ENCODE results near the gene HSPA12A. TPM values are rescaled to one million over a fixed set of nuclear protein-coding genes. Genes with fewer than 3 reads are reported as not detected.

The HSPA12A gene, protein sequence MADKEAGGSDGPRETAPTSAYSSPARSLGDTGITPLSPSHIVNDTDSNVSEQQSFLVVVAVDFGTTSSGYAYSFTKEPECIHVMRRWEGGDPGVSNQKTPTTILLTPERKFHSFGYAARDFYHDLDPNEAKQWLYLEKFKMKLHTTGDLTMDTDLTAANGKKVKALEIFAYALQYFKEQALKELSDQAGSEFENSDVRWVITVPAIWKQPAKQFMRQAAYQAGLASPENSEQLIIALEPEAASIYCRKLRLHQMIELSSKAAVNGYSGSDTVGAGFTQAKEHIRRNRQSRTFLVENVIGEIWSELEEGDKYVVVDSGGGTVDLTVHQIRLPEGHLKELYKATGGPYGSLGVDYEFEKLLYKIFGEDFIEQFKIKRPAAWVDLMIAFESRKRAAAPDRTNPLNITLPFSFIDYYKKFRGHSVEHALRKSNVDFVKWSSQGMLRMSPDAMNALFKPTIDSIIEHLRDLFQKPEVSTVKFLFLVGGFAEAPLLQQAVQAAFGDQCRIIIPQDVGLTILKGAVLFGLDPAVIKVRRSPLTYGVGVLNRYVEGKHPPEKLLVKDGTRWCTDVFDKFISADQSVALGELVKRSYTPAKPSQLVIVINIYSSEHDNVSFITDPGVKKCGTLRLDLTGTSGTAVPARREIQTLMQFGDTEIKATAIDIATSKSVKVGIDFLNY
- polyA plus RNA-seq (ENCODE audit: insufficient read length in 3 of 3) = 10 to 100 TPM; 32.7 to 56.5 (median 48.7) TPM
- long read RNA-seq, donor 1, full-length matches to known transcripts = 3 of 3 reads
- long read RNA-seq, donor 1, partial matches to known transcripts = 0 of 3 reads
- long read RNA-seq, donor 1, other reads (novel, unspliced or antisense) = 0 of 3 reads
- long read RNA-seq, donor 2, full-length matches to known transcripts = 5 of 5 reads
- long read RNA-seq, donor 2, partial matches to known transcripts = 0 of 5 reads
- long read RNA-seq, donor 2, other reads (novel, unspliced or antisense) = 0 of 5 reads
- long read RNA-seq, donor 3, full-length matches to known transcripts = 4 of 4 reads
- long read RNA-seq, donor 3, partial matches to known transcripts = 0 of 4 reads
- long read RNA-seq, donor 3, other reads (novel, unspliced or antisense) = 0 of 4 reads
- long read RNA-seq, donor 4, full-length matches to known transcripts = 4 of 4 reads
- long read RNA-seq, donor 4, partial matches to known transcripts = 0 of 4 reads
- long read RNA-seq, donor 4, other reads (novel, unspliced or antisense) = 0 of 4 reads
- long read RNA-seq, donor 5, full-length matches to known transcripts = 2 of 2 reads
- long read RNA-seq, donor 5, partial matches to known transcripts = 0 of 2 reads
- long read RNA-seq, donor 5, other reads (novel, unspliced or antisense) = 0 of 2 reads
- long read RNA-seq, donor 6, full-length matches to known transcripts = 3 of 3 reads
- long read RNA-seq, donor 6, partial matches to known transcripts = 0 of 3 reads
- long read RNA-seq, donor 6, other reads (novel, unspliced or antisense) = 0 of 3 reads
- long read RNA-seq, donor 7, full-length matches to known transcripts = 9 of 49 reads
- long read RNA-seq, donor 7, partial matches to known transcripts = 40 of 49 reads
- long read RNA-seq, donor 7, other reads (novel, unspliced or antisense) = 0 of 49 reads
- long read RNA-seq, donor 8, full-length matches to known transcripts = 2 of 2 reads
- long read RNA-seq, donor 8, partial matches to known transcripts = 0 of 2 reads
- long read RNA-seq, donor 8, other reads (novel, unspliced or antisense) = 0 of 2 reads
- long read RNA-seq, donor 9, full-length matches to known transcripts = 4 of 4 reads
- long read RNA-seq, donor 9, partial matches to known transcripts = 0 of 4 reads
- long read RNA-seq, donor 9, other reads (novel, unspliced or antisense) = 0 of 4 reads
- long read RNA-seq, donor 10, full-length matches to known transcripts = 3 of 3 reads
- long read RNA-seq, donor 10, partial matches to known transcripts = 0 of 3 reads
- long read RNA-seq, donor 10, other reads (novel, unspliced or antisense) = 0 of 3 reads
- long read RNA-seq, donor 11, full-length matches to known transcripts = 2 of 2 reads
- long read RNA-seq, donor 11, partial matches to known transcripts = 0 of 2 reads
- long read RNA-seq, donor 11, other reads (novel, unspliced or antisense) = 0 of 2 reads
- long read RNA-seq, donor 12, full-length matches to known transcripts = 6 of 6 reads
- long read RNA-seq, donor 12, partial matches to known transcripts = 0 of 6 reads
- long read RNA-seq, donor 12, other reads (novel, unspliced or antisense) = 0 of 6 reads
- long read RNA-seq, donor 13, full-length matches to known transcripts = 1 of 1 reads
- long read RNA-seq, donor 13, partial matches to known transcripts = 0 of 1 reads
- long read RNA-seq, donor 13, other reads (novel, unspliced or antisense) = 0 of 1 reads
- long read RNA-seq, donor 14 = 0 reads
- long read RNA-seq, donor 15, full-length matches to known transcripts = 1 of 1 reads
- long read RNA-seq, donor 15, partial matches to known transcripts = 0 of 1 reads
- long read RNA-seq, donor 15, other reads (novel, unspliced or antisense) = 0 of 1 reads
- long read RNA-seq, donor 16, full-length matches to known transcripts = 3 of 3 reads
- long read RNA-seq, donor 16, partial matches to known transcripts = 0 of 3 reads
- long read RNA-seq, donor 16, other reads (novel, unspliced or antisense) = 0 of 3 reads

DNA sequence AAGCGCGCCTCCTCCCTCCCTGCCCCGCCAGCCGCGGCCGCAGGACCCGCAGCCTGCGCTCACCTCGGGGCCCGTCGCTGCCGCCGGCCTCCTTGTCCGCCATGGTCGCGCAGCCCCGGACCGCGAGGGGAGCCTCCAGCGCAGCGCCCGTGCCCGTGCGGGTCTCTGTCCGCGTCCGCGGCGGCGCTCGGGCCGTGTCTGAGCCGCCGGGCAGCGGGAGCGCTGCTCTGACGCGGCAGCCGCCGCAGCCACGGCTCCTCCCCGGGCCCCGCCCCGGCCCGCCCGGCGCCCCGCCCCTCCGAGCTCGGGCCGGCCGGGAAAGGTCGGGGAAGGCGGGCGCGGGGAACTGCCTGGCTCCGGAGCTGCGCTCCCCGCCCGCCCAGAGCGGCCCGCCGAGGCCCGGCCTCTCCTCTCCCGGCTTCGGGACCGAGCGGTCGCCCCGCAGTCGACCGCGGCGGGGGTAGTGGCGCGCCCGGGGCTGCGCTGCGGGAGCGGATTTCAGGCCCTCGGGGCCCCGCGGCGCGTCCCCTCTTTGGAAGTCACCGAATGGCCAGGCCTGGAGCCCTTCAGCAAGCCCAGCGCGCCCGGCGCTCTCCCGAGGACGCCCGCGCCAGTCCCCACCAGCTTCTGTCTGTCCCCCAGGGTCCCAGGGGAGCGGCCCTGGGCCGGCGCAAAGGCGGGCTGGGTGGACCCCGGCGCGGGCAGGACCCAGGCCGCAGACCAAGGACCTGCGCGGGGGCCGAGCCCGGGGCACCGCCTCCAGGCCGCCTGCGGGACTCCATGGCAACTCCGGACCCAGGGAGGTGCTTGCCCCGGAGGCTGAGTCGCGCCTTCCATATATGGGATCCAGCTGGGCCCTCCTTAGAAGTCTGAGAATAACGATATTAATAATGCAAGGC lies at the start of gene HSPA12A:
HSPA12A (minus strand) TSS at position 200 of the 899 bp plus-strand sequence; CDS start at position 103, 97 bp downstream.
- DNase-seq = peak; percentile 75

DNA sequence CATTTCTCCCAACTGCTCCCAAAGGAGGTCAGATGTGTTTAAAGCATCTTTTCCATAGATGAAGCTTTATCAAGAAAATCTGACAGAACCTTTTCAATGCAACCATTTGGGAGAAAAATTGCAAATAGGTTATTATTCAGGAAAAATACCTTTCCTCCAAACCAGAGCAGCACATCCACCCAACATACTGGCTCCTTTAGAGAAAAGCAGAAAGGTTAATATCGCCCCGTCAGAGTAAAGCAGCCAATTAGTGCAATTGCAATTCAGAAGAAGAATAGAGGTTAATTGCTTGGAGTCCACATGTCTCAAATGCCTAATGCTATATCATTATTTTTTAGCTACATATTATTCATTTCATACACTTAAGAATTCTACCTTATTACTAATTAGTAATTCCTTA lies 48.9 kb upstream of the HSPA12A start:
- DNase-seq = no peak

DNA sequence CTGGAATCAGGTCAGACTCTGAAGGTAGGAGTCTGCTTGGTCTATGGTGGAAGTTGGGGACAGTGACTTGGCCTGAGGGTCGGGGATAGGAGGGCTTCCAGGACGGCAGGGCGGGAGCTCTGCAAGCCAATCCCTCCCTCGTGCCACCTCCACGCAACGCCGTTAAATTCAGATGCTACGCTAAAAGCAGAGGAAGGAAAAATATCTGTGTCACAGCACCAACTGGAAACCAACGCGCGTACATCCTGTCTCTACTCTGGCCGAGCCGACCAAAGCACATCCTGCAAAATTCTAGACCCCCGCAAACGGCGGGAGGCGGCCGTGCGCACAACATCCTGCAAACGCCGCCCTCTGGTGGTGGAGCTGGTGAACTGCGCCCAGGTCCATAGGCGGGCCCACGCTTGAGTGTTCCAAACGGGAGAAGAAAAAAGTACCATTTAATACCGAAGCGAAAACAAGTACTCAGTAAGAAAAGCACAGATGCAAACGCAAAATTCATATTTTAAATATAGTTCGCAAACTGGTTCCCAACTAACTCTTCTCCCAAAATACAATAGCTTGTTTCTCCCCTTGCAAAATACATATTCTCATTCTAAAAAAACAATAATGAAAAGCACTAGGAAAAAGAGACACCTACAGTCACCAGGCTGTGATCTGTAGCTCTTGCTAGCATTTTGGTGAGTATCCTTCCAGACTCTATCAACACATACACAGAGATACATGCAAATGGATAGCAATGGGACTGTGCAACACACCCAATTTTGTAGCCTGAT lies 45.7 kb upstream of the HSPA12A start:
- peak; percentile 82 for DNase-seq

DNA sequence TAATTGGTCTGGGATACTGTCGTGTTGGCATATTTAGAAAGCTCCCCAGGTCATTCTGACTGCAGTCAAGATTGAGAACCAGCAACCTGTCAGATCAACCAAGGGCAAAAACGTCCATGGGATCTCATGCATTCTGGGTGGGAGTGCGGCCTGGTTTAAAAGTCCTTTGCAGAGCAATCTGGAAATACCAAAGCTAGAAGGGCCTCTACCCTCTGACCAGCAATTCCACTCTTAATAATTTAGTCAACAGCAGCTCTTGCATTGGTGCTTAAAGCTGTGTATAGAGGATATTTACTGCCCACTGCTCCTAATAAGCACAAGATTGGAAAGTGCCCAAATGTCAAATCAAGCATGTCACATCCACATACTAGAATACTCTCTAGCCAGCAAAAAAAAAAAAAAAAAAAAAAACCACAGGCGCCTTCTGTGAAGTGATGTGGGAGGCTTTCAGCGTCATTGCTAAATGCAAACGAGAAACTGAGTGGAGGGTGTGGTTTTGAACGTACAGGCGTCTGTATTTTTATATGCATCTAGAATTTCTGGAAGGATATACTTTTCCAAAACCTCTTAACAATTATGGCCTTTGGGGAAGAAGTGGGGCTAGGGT lies 44.8 kb upstream of the HSPA12A start:
- no peak for DNase-seq

DNA sequence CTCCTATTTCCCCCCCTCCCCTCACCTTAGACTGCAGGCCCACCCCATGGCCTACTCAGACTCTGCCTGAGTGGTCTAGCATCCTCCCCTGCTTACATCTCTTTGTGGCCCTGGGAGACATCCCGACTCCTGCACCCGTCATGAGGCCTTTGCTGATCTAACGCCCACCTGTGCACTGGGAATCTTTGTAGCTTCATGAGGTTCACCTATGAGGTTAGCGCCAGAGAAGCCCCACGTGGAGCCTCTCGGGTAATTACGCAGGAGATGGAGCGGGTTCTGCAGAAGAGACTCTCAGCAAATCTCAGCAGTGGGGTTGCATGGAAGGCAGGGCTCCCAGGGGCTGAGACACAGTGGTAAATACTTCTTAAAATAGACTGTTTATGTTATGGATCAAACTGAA lies 43.5 kb upstream of the HSPA12A start:
- DNase-seq = no peak

DNA sequence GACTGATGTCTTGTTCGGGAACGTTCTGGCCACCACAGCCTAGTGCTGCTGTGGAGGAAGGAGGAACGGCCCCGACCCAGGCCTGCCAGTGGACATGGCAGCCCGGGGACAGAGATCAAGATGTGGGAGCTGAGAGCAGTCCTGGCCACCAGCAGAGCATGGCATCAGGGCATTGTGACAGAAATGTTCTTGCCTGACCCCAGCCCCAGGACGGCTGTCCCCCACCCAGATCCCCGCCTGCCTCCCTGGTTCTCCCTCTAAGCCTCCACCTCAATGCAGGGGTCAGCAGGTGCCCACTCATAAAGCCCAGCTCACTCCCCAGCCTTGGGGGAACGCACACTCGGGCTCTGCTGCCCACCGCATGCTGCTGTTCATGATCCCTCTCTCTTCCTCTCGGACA lies 42.9 kb upstream of the HSPA12A start:
- no peak for DNase-seq

DNA sequence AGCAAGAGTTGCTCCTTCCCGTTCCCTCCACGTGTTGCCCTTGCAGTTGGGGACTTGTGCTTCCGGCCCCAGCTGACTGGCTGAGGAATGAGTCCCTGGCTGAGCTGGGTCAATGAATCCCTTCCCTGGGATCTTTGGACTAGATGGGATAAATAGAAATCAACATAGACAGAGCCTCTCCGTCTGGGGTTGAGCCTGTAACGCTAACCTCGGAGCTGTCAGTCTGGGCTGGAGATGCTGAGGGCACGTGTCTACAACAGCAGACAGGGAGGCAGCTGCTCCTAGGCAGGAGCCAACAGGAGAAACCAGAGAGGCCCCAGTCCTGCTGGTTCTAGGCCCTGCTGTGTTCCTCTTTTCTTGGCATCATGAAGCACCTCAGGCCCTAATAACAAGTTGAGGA lies 42.3 kb upstream of the HSPA12A start:
- no peak for DNase-seq

DNA sequence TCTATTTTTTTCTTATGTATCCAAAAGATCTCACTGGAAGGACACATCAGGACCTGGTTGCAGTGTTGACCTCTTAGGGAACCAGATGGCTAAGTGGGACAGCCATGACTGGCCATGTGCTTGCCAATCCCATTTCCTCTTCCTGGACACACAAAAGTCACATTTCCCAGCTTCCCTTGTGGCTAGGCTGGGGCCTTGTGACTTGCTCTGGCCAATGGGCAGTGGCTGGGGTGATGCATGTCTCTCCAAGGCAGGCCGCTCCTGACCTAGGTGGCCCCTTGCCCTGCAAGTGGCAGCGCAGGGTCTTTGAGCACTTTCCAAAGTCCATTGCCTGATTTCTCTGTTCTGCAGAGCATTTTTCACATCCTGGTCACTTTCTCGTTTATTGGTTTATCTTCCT lies 41.7 kb upstream of the HSPA12A start:
- DNase-seq = no peak

DNA sequence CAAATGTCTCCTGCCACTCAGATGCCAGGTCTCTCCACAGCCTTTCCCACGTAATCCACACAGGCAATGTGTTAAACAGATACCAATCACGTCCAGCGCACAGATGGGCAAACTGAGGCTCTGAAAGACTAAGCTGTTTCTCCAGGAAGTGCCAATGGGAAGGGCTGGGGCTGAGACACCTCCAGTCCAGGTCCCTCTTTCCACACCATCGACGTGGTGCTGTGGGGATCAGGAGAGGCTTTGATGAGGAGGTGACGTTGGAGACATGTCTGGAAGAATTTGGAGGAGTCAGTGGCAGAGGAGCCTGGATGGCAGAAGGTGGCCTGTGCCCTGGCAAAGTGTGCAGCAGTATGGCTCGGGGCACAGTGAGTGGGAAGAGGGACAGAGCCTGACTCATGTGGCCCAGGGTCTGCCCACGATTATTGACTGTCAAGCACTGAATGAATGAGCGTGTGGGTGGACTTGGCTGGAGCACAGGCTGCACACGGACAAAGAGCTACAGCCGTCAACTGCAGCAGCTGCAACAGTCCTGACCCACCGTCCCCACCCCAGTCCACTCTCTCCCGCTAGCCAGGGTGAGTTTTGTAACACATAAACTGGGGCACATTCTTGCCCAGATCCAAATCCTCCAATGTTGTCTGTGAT lies 40.8 kb upstream of the HSPA12A start:
- no peak for DNase-seq

DNA sequence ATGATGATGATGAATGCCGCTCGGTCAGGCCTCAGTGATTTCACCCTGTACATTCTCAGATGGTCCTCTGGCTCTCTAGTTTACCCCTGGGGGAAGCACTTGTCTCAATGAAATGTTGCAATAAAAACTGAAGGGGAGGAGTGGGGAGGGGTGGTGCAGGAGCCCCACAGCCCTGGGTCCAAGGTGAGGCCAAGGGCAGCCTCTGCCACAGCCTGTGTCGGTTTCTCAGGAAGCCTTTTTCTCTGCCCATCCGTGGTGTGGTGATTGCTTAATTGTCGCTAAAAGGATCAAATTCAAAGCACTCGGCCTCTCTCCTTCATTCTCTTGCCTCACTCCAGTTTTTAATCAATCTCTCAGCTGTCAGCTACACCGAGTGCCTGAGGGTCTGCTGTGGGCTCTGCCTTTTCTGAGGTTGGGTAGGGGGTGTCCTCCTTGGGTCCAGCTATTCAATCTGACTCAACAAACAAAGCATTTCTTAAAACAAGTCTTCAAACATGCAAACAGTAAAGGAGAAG lies 39.1 kb upstream of the HSPA12A start:
- no peak for DNase-seq

DNA sequence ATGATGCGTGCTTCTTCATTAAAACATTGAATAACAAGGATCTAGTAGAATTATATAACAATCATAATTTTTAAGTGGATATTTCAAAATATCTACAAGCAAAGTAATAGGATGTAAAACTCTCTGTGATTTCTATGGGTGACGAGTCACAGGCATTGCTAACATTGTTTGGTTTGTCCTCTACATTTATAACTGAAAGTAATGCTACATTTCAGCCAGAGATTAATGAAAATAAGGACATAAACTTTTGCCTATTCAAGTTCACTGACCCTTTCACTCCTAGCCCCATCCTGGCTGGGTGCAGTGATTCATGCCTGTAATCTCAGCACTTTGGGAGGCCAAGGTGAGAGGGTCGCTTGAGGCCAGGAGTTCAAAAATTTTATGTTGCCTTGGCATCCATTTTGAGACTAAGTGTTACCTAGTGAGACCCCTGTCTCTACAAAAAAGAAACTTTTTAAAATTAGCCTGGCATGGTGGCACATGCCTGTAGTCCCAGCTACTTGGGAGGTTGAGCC lies 38.4 kb upstream of the HSPA12A start:
- DNase-seq = no peak

DNA sequence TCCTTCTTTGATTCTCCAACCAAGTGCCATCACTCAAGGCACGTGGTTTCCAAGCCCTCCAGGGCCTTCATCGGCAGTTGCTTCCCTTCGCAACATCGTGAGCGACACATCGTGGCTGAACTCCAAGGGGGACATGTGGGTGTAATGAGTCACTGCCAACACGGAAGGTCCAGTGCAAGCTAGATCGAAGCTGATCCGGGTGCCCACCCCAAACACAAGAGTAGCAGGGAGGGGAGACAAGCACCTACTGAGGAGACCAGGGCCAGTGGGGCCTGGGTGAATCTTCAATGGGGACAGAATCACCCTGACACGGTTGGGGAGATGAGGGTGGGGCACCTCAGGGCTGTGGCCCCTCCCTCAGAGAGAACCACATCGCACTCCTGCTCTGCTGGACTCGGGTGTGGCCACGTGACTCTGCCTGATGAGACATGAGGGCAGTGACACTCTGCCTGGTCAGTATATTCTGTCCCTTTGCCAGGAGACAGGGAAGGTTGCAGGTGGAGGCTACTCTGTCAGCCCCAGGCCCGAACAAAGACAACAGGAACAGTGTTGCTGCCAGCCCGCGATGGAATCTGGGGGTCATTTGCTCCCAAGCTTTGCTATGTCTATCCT lies 36.8 kb upstream of the HSPA12A start:
- no peak for DNase-seq

DNA sequence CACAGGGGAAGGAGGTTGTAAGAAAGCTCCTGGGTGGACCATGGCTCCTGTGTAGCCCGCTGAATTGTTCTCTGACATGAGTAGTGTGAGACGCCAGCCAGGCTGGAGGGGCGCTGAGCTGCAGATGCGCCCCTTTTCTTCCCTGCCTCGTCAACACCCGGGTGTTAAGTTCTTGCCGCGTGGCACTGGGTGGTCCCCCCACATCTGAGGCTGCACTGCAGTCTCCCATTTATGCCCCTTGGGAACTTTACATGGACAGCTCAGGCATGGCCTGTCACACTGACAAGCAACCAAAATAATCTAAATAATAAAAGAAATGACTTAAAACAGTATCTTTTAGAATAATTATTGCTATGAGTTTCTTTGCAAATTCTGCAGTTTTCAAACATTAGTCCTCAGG lies 34.6 kb upstream of the HSPA12A start:
- no peak for DNase-seq

DNA sequence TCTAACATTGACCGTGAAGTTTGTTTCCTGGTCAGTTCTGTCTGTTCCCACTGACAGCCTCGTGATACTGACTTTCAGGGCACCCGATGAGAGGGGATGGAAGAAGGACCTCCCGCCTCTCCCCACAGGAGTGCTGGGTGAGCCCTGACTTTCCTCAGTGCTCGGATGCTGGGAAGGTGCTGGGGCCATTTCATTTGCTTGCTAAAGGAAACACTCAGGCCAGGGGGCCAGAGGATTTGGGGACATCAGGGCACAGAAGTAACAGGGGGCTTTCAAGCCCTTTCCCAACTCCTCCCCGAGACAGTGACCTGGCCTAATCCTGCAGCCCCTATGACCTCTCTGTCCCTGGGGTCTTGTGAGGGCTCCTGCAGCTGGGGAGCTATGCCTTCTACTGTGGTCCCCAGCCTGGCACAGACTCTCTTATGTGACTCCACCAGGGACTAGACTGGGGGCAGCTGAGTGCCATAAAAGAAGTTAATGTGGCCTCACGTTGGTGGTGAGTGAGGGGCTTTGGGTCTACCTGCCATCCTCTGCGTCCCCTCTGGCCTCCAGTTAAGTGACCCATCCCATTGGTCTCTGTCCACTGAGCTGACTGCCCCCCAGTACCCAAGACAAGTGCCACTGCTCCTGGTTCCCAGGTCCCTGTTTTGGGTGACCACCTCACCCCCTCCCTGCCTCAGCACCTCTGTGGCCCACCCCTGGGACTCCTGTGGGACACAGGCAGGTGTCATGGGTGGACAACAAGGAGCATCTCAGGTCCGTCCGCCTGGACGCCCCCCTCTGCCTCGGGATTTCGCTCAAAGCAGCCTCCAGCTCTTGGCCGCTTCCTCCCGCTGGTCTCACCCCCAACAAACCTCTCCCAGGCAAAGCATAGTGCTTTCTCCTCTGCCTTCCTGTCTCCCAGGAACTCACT lies 33.4 kb upstream of the HSPA12A start:
- DNase-seq = no peak
